Testis (tissue), 3 donors: ENCODE results near the gene DTD2. TPM values are rescaled to one million over a fixed set of nuclear protein-coding genes. Genes with fewer than 3 reads are reported as not detected.
A peak's percentile ranks its signal among the peaks of the same experiment; 100 is the strongest.
"Not testable (repeated sequence)": the region's sequence is repeated elsewhere in the genome, so short reads cannot be mapped to it uniquely, and the experiment has no call there.

Source experiments
- DNase-seq: peaks from one replicate; pipeline ENCODE4 v3.0.0-alpha.2; 2019
- H3K27ac ChIP-seq, 2 donors: fragments of 200-600 bp; sonication (generic); one replicate each; pipeline ENCODE4 v1.5.1; 2019
- H3K27me3 ChIP-seq: fragments of 200-600 bp; sonication (generic); one replicate; pipeline ENCODE4 v1.5.1; 2019
- H3K36me3 ChIP-seq: fragments of 200-600 bp; sonication (generic); one replicate; pipeline ENCODE4 v1.5.1; 2017; ENCODE audit warnings: low read depth; ENCODE audit errors: missing control alignments
- H3K4me1 ChIP-seq: fragments of 200-600 bp; sonication (generic); one replicate; pipeline ENCODE4 v1.5.1; 2019
- H3K4me3 ChIP-seq, 2 donors: fragments of 200-600 bp; sonication (generic); one replicate each; pipeline ENCODE4 v1.5.1; 2017 to 2019
- H3K9me3 ChIP-seq: fragments of 200-600 bp; sonication (generic); one replicate; pipeline ENCODE4 v1.5.1; 2017
- CTCF ChIP-seq, 3 experiments: fragments of 450-650 bp in 2 of 3; fragments of 200-600 bp in 1 of 3; sonication (generic) in 1 of 3; IDR thresholded peaks; one replicate each; pipeline ENCODE4 v1.5.1; 2016 to 2019; ENCODE audit warnings: antibody characterized with exemption in 3 of 3, mild to moderate bottlenecking in 2 of 3, moderate library complexity in 1 of 3
- POLR2A ChIP-seq: fragments of 450-650 bp; IDR thresholded peaks from one replicate; pipeline ENCODE4 v1.6.1; 2017; ENCODE audit warnings: antibody characterized with exemption, mild to moderate bottlenecking, moderate library complexity
- WGBS, 2 donors: methylation state at CpG; one replicate each; pipeline ENCODE4 v1.1.5; 2018; 5-methylcytosine and 5-hydroxymethylcytosine counted together
- intact Hi-C: fragments of 100-400 bp; cut with DNase I; formaldehyde crosslinking; loops from one replicate; pipeline ENCODE4 v1.15.1; 2023; ENCODE audit warnings: low total_unique reads
- polyA plus RNA-seq: library from polyadenylated mRNA; stranded (reverse); fragments of 350-450 nt; fragmentation: Illumina TruSeq; extraction: RNeasy Lipid Tissue Mini Kit (QIAGEN cat#74804); gene quantifications from one replicate; pipeline ENCODE4 v1.2.3, GENCODE V29; 2014; ENCODE audit warnings: low read depth, low replicate concordance; ENCODE audit not compliant: insufficient read depth
- total RNA-seq, 2 donors: library from RNA; depleted of rRNA; stranded (reverse); fragments of >200 nt; gene quantifications; one replicate each; pipeline ENCODE4 v1.2.3, GENCODE V29; 2016

DTD2 gene
- total and polyA plus RNA-seq, 3 donors from 2014 or later: 16.5 to 64.9 (median 56.7) TPM

GRCh38 chr14:31445703-31446102 is 11.6 kb downstream of the DTD2 start:
- no peak overlapping the region for H3K4me3 ChIP-seq
- H3K27ac ChIP-seq: no peak overlapping the region
- peaks cover 3% of the 10 kb centered on the region for H3K4me1 ChIP-seq
- no peaks in the 10 kb centered on the region for H3K27me3 ChIP-seq
- 84 to 97% methylated on average over 1 of the region's 1 CpG for WGBS, 2 donors
- H3K36me3 ChIP-seq: no peaks in the 10 kb centered on the region
- DNase-seq: no peak
- TF ChIP-seq CTCF (IDR thresholded peaks at IDR 0.05) (no peak), POLR2A (no peak)
- intact Hi-C loops: no loop called here
- no peaks in the 10 kb centered on the region for H3K9me3 ChIP-seq

DNA sequence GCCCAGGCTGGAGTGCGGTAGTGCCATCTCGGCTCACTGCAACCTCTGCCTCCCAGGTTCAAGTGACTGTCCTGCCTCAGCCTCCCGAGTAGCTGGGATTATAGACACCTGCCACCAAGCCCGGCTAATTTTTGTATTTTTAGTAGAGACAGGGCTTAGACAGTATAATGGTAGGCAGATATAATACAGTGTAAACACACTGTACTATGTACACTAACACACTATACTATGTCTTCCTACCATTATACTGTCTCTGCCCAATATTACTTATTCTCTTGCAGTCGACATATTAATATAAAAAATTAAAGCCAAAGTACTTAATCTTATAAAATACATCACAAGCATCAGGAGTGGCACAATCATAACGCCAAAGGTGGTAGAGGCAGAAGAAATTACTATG is 15.0 kb downstream of the DTD2 start:
- Histone ChIP-seq H3K27me3 (no peaks in the 10 kb centered on the region), H3K27ac (no peak overlapping the region), H3K9me3 (no peaks in the 10 kb centered on the region), H3K36me3 (no peaks in the 10 kb centered on the region), H3K4me3 (no peak overlapping the region), H3K4me1 (peaks cover 3% of the 10 kb centered on the region)
- WGBS, 2 donors: 86 to 89% methylated on average over 6 of the region's 6 CpGs
- no peak for DNase-seq
- intact Hi-C loops: no loop called here
- TF ChIP-seq CTCF (IDR thresholded peaks at IDR 0.05): no peak
- TF ChIP-seq POLR2A: no peak

GRCh38 chr14:31441273-31442111 is 15.8 kb downstream of the DTD2 start:
- Histone ChIP-seq H3K36me3 (no peaks in the 10 kb centered on the region), H3K27me3 (no peaks in the 10 kb centered on the region), H3K9me3 (no peaks in the 10 kb centered on the region), H3K4me1 (peaks cover 3% of the 10 kb centered on the region), H3K27ac (peak overlapping the region in 1 of 2 donors; percentile 11), H3K4me3 (no peak overlapping the region)
- DNase-seq: no peak
- no peak for TF ChIP-seq POLR2A
- no peak for TF ChIP-seq CTCF (IDR thresholded peaks at IDR 0.05)
- WGBS, 2 donors: 84 to 87% methylated on average over 7 of the region's 7 CpGs
- intact Hi-C loops: no loop called here

DNA sequence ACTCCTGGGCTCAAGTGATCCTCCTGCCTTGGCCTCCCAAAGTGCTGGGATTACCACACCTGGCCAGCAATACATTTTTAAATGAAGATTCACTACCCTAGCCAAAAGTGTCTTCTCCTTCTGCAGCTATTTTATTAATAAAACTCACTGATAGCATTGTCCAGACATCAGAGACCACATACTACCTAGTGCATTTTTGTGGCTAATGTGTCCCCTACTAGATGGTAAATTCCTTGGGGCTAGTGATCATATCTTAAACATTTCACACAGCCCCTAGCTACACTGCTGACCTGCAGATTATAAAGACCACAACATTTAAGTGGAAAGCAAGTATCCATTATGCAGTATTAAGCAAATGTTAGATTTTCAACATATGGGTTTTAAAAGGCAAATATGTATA is 17.0 kb downstream of the DTD2 start:
- no peak for DNase-seq
- TF ChIP-seq POLR2A (no peak), CTCF (IDR thresholded peaks at IDR 0.05) (no peak)

DNA sequence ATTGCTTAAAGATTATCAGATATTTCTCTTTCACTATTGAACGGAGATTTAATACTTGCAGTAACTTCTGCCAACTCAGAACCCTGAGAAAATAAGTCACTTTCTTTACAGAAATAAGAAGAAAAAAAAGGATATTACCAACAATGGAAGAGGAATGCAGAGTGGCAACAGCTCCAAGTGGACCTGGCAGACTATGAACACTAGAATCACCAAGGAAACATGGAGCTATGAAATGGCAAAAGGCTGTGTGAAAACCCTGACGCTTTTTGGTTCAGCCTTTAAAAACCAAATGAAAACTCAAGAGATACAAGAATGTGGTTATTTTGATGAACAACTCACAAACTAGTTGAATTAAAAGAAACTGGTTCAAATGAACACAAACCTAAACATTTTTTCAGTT is 17.7 kb downstream of the DTD2 start:
- no peak overlapping the region for H3K4me3 ChIP-seq
- H3K9me3 ChIP-seq: no peaks in the 10 kb centered on the region
- no peak for TF ChIP-seq POLR2A
- no peak for TF ChIP-seq CTCF (IDR thresholded peaks at IDR 0.05)
- intact Hi-C loops: no loop called here
- H3K27ac ChIP-seq: no peak overlapping the region
- WGBS, 2 donors: 85 to 93% methylated on average over 2 of the region's 2 CpGs
- H3K36me3 ChIP-seq: no peaks in the 10 kb centered on the region
- no peak for DNase-seq
- H3K27me3 ChIP-seq: no peaks in the 10 kb centered on the region
- H3K4me1 ChIP-seq: peaks cover 3% of the 10 kb centered on the region

More for the DNA sequence above, 17.0 kb downstream of the DTD2 start:
- Histone ChIP-seq H3K4me3 (no peak overlapping the region), H3K36me3 (no peaks in the 10 kb centered on the region), H3K27ac (no peak overlapping the region), H3K9me3 (no peaks in the 10 kb centered on the region), H3K27me3 (no peaks in the 10 kb centered on the region), H3K4me1 (peaks cover 3% of the 10 kb centered on the region)
- intact Hi-C loops: no loop called here

DNA sequence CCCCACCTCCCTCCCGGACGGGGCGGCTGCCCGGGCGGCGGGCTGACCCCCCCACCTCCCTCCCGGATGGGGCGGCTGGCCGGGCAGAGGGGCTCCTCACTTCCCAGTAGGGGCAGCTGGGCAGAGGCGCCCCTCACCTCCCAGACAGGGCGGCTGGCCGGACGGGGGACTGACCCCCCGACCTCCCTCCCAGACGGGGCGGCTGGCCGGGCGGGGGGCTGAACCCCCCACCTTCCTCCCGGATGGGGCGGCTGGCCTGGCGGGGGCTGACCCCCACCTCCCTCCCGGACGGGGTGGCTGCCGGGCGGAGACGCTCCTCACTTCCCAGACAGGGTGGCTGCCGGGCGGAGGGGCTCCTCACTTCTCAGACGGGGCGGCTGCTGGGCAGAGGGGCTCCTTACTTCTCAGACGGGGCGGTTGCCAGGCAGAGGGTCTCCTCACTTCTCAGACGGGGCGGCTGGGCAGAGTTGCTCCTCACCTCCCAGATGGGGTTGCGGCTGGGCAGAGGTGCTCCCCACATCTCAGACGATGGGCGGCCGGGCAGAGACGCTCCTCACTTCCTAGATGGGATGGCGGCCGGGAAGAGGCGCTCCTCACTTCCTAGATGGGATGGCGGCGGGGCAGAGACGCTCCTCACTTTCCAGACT is 20.1 kb downstream of the DTD2 start:
- H3K4me1 ChIP-seq, H3K36me3 ChIP-seq, H3K27ac ChIP-seq, intact Hi-C loops, H3K9me3 ChIP-seq, DNase-seq, H3K4me3 ChIP-seq, H3K27me3 ChIP-seq: not testable (repeated sequence)
- WGBS, 2 donors: 92% methylated on average over 14 of the region's 45 CpGs; no CpG with 5 or more reads in 1 of the 2 donors
